ENCODE data around the gene APBA3.

APBA3 gene

GRCh38 chr19:3725640-3726310 is 35.7 kb downstream of the APBA3 start:
- DNase-seq (ENCODE audit: low read depth in 2 of 2): no peak
- no peak overlapping the region for H3K4me3 ChIP-seq (replicated peaks in 1 of 2; ENCODE audit: low read depth in 2 of 2, low read length in 2 of 2)
- TF ChIP-seq CTCF (IDR thresholded peaks at IDR 0.05; ENCODE audit: low read depth, low read length): no peak

GRCh38 chr19:3725121-3725520 is 36.4 kb downstream of the APBA3 start:
- no peak for DNase-seq (ENCODE audit: low read depth in 2 of 2)
- H3K4me3 ChIP-seq (replicated peaks in 1 of 2; ENCODE audit: low read depth in 2 of 2, low read length in 2 of 2): no peak overlapping the region
- no peak for TF ChIP-seq CTCF (IDR thresholded peaks at IDR 0.05; ENCODE audit: low read depth, low read length)

- no peak overlapping the region for H3K4me3 ChIP-seq (replicated peaks in 1 of 2; ENCODE audit: low read depth in 2 of 2, low read length in 2 of 2)
- DNase-seq (ENCODE audit: low read depth in 2 of 2): no peak
- no peak for TF ChIP-seq CTCF (IDR thresholded peaks at IDR 0.05; ENCODE audit: low read depth, low read length)
Measured at GRCh38 chr19:3723883-3724282, 37.6 kb downstream of the APBA3 start.

- no peak for TF ChIP-seq CTCF (IDR thresholded peaks at IDR 0.05; ENCODE audit: low read depth, low read length)
- no peak overlapping the region for H3K4me3 ChIP-seq (replicated peaks in 1 of 2; ENCODE audit: low read depth in 2 of 2, low read length in 2 of 2)
- no peak for DNase-seq (ENCODE audit: low read depth in 2 of 2)
Measured at GRCh38 chr19:3723110-3723488, 38.4 kb downstream of the APBA3 start.

- TF ChIP-seq CTCF (IDR thresholded peaks at IDR 0.05; ENCODE audit: low read depth, low read length): no peak
- DNase-seq (ENCODE audit: low read depth in 2 of 2): no peak
- no peak overlapping the region for H3K4me3 ChIP-seq (replicated peaks in 1 of 2; ENCODE audit: low read depth in 2 of 2, low read length in 2 of 2)
Measured at GRCh38 chr19:3722443-3723109, 38.9 kb downstream of the APBA3 start.

GRCh38 chr19:3721887-3722442 is 39.5 kb downstream of the APBA3 start:
- peak overlapping the region in 1 of 2 donors; percentile 11 for H3K4me3 ChIP-seq (replicated peaks in 1 of 2; ENCODE audit: low read depth in 2 of 2, low read length in 2 of 2)

More at GRCh38 chr19:3721887-3722442, 39.5 kb downstream of the APBA3 start:
- no peak for DNase-seq (ENCODE audit: low read depth in 2 of 2)
- TF ChIP-seq CTCF (IDR thresholded peaks at IDR 0.05; ENCODE audit: low read depth, low read length): no peak
